SK-N-SH treated with all-trans-retinoic acid at 6 μM for 48 hours (cell line): Measurements from ENCODE around the gene FIBP.

Experiments used
- ARNTL ChIP-seq: fragments of 450-650 bp; formaldehyde crosslinking; IDR thresholded peaks from 2 replicates; pipeline ENCODE4 v1.5.0; 2020; ENCODE audit warnings: low read depth, mild to moderate bottlenecking, moderate library complexity, borderline replicate concordance
- BACH2 ChIP-seq: fragments of 250-450 bp; sonication (Bioruptor Pico); IDR thresholded peaks from 2 replicates; pipeline ENCODE4 v1.9.0; 2021; ENCODE audit warnings: mild to moderate bottlenecking, borderline replicate concordance
- CSRNP3 ChIP-seq: fragments of 250-450 bp; sonication (Bioruptor Pico); IDR thresholded peaks from 2 replicates; pipeline ENCODE4 v1.5.1; 2021; ENCODE audit warnings: mild to moderate bottlenecking, moderate library complexity
- PATZ1 ChIP-seq: fragments of 250-450 bp; sonication (Bioruptor Pico); IDR thresholded peaks from 2 replicates; pipeline ENCODE4 v1.8.0; 2020; ENCODE audit warnings: mild to moderate bottlenecking, moderate library complexity, borderline replicate concordance
- RARB ChIP-seq: fragments of 250-450 bp; sonication (Bioruptor Pico); IDR thresholded peaks from 2 replicates; pipeline ENCODE4 v1.8.0; 2021; ENCODE audit warnings: mild to moderate bottlenecking, moderate library complexity
- TCF4 ChIP-seq: fragments of 250-450 bp; sonication (Bioruptor Pico); IDR thresholded peaks from 2 replicates; pipeline ENCODE4 v1.8.0; 2021; ENCODE audit warnings: mild to moderate bottlenecking, moderate library complexity, borderline replicate concordance
- TSHZ2 ChIP-seq: fragments of 250-450 bp; sonication (Bioruptor Pico); IDR thresholded peaks from 2 replicates; pipeline ENCODE4 v1.5.0; 2020; ENCODE audit warnings: mild to moderate bottlenecking, moderate library complexity
- ZNF565 ChIP-seq: fragments of 450-650 bp; formaldehyde crosslinking; conservative IDR thresholded peaks from 2 replicates; pipeline ENCODE4 v1.5.0; 2020; ENCODE audit warnings: low read depth, mild to moderate bottlenecking, moderate library complexity
- TF ChIP-seq, protein P1 (sequence below): fragments of 250-450 bp; sonication (Bioruptor Pico); IDR thresholded peaks from 2 replicates; pipeline ENCODE4 v1.5.1; 2020; ENCODE audit warnings: low read depth, mild to moderate bottlenecking, moderate library complexity
- TF ChIP-seq, protein P2 (sequence below): fragments of 250-450 bp; sonication (Bioruptor Pico); IDR thresholded peaks from 2 replicates; pipeline ENCODE4 v1.8.0; 2021; ENCODE audit warnings: low read depth, mild to moderate bottlenecking, moderate library complexity, borderline replicate concordance

- TF ChIP-seq TSHZ2 = no peak
- TF ChIP-seq, protein P1, sequence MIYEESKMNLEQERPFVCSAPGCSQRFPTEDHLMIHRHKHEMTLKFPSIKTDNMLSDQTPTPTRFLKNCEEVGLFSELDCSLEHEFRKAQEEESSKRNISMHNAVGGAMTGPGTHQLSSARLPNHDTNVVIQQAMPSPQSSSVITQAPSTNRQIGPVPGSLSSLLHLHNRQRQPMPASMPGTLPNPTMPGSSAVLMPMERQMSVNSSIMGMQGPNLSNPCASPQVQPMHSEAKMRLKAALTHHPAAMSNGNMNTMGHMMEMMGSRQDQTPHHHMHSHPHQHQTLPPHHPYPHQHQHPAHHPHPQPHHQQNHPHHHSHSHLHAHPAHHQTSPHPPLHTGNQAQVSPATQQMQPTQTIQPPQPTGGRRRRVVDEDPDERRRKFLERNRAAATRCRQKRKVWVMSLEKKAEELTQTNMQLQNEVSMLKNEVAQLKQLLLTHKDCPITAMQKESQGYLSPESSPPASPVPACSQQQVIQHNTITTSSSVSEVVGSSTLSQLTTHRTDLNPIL = no peak
- TF ChIP-seq RARB (CRISPR knock-in tag) = no peak
- TF ChIP-seq, protein P2, sequence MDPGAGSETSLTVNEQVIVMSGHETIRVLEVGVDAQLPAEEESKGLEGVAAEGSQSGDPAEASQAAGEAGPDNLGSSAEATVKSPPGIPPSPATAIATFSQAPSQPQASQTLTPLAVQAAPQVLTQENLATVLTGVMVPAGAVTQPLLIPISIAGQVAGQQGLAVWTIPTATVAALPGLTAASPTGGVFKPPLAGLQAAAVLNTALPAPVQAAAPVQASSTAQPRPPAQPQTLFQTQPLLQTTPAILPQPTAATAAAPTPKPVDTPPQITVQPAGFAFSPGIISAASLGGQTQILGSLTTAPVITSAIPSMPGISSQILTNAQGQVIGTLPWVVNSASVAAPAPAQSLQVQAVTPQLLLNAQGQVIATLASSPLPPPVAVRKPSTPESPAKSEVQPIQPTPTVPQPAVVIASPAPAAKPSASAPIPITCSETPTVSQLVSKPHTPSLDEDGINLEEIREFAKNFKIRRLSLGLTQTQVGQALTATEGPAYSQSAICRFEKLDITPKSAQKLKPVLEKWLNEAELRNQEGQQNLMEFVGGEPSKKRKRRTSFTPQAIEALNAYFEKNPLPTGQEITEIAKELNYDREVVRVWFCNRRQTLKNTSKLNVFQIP = no peak
- no peak for TF ChIP-seq CSRNP3
- no peak for TF ChIP-seq TCF4 (CRISPR knock-in tag)
- no peak for TF ChIP-seq ARNTL (CRISPR knock-in tag)
- TF ChIP-seq BACH2 (CRISPR knock-in tag) = no peak
- no peak for TF ChIP-seq ZNF565 (CRISPR knock-in tag)
- TF ChIP-seq PATZ1 (CRISPR knock-in tag) = no peak; the same call in 1 of the 2 replicates
These were observed 30.9 kb upstream of the FIBP start, which contains the start of gene DRAP1 for GRCh38 chr11:65919141-65919572.
